Measurements from ENCODE around the gene CPSF4L. TPM values are rescaled to one million over a fixed set of nuclear protein-coding genes. Genes with fewer than 3 reads are reported as not detected.

Gene CPSF4L
- total and polyA plus RNA-seq, 2 of the 13 experiments (the other 11 are each of a cell fraction or from before 2014, with no cell fraction given) = 0.73 to 1.6 TPM

GRCh38 chr17:73261952-73262675 is 434 bp upstream of the CPSF4L start (continued):
- TF ChIP-seq, protein P1, sequence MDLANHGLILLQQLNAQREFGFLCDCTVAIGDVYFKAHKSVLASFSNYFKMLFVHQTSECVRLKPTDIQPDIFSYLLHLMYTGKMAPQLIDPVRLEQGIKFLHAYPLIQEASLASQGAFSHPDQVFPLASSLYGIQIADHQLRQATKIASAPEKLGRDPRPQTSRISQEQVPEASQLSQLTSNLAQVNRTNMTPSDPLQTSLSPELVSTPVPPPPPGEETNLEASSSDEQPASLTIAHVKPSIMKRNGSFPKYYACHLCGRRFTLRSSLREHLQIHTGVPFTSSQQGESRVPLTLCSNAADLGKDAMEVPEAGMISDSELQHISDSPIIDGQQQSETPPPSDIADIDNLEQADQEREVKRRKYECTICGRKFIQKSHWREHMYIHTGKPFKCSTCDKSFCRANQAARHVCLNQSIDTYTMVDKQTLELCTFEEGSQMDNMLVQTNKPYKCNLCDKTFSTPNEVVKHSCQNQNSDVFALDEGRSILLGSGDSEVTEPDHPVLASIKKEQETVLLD (CRISPR knock-in tag; IDR thresholded peaks at IDR 0.05; ENCODE audit: low read depth) = no peak
- no peak for TF ChIP-seq HNRNPUL1 (IDR thresholded peaks at IDR 0.05; ENCODE audit: low read depth, low read length)
- no peak for TF ChIP-seq ZNF20 (CRISPR knock-in tag; IDR thresholded peaks at IDR 0.05)
- 0 out of 2 replicates have a peak, but pooled peaks have one; percentile 15 for TF ChIP-seq ZBTB25 (CRISPR knock-in tag; IDR thresholded peaks at IDR 0.05)
- no peak; the same call in 1 of the 2 replicates for TF ChIP-seq ZBTB3 (CRISPR knock-in tag; IDR thresholded peaks at IDR 0.05; ENCODE audit: borderline replicate concordance, low read depth)
- 0 out of 2 replicates have a peak, but pooled peaks have one; percentile 16 for TF ChIP-seq MTF2 (CRISPR knock-in tag; IDR thresholded peaks at IDR 0.05; ENCODE audit: borderline replicate concordance)
- TF ChIP-seq ZNF124 (CRISPR knock-in tag; IDR thresholded peaks at IDR 0.05) = no peak; the same call in 1 of the 2 replicates
- no peak for TF ChIP-seq ZNF547 (CRISPR knock-in tag; IDR thresholded peaks at IDR 0.05)
- no peak; the same call in none of the 2 replicates for TF ChIP-seq ATF3 (CRISPR knock-in tag; IDR thresholded peaks at IDR 0.05)
- no peak for TF ChIP-seq ZNF615 (CRISPR knock-in tag; IDR thresholded peaks at IDR 0.05; ENCODE audit: borderline replicate concordance)
- TF ChIP-seq, protein P2, sequence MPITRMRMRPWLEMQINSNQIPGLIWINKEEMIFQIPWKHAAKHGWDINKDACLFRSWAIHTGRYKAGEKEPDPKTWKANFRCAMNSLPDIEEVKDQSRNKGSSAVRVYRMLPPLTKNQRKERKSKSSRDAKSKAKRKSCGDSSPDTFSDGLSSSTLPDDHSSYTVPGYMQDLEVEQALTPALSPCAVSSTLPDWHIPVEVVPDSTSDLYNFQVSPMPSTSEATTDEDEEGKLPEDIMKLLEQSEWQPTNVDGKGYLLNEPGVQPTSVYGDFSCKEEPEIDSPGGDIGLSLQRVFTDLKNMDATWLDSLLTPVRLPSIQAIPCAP (CRISPR knock-in tag; IDR thresholded peaks at IDR 0.05; ENCODE audit: low read depth) = 0 out of 2 replicates have a peak, but pooled peaks have one; percentile 84
- no peak for TF ChIP-seq ZNF550 (CRISPR knock-in tag; IDR thresholded peaks at IDR 0.05; ENCODE audit: borderline replicate concordance)
- no peak for TF ChIP-seq RBAK (CRISPR knock-in tag; IDR thresholded peaks at IDR 0.05)
- TF ChIP-seq, protein P3, sequence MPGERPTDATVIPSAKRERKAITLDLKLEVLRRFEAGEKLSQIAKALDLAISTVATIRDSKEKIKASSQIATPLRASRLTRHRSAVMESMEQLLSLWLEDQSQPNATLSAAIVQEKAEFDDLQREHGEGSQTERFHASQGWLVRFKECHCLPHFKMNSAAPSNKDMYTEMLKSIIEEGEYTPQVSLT (CRISPR knock-in tag; IDR thresholded peaks at IDR 0.05; ENCODE audit: borderline replicate concordance, low read depth) = no peak
- TF ChIP-seq SALL2 (CRISPR knock-in tag; IDR thresholded peaks at IDR 0.05) = peak; percentile 75
- peak; percentile 79 for TF ChIP-seq POLR2AphosphoS5 (IDR thresholded peaks at IDR 0.05; ENCODE audit: low read depth, low read length)
- TF ChIP-seq, protein P4, sequence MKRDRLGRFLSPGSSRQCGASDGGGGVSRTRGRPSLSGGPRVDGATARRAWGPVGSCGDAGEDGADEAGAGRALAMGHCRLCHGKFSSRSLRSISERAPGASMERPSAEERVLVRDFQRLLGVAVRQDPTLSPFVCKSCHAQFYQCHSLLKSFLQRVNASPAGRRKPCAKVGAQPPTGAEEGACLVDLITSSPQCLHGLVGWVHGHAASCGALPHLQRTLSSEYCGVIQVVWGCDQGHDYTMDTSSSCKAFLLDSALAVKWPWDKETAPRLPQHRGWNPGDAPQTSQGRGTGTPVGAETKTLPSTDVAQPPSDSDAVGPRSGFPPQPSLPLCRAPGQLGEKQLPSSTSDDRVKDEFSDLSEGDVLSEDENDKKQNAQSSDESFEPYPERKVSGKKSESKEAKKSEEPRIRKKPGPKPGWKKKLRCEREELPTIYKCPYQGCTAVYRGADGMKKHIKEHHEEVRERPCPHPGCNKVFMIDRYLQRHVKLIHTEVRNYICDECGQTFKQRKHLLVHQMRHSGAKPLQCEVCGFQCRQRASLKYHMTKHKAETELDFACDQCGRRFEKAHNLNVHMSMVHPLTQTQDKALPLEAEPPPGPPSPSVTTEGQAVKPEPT (CRISPR knock-in tag; IDR thresholded peaks at IDR 0.05; ENCODE audit: low read depth) = peak; percentile 16; the same call in 1 of the 2 replicates
- TF ChIP-seq ZNF34 (CRISPR knock-in tag; IDR thresholded peaks at IDR 0.05; ENCODE audit: borderline replicate concordance) = 0 out of 2 replicates have a peak, but pooled peaks have one; percentile 54
- no peak for TF ChIP-seq ZNF737 (CRISPR knock-in tag; IDR thresholded peaks at IDR 0.05; ENCODE audit: borderline replicate concordance)
- peak; percentile 78; the same call in 1 of the 2 replicates for TF ChIP-seq IRF9 (CRISPR knock-in tag; IDR thresholded peaks at IDR 0.05; ENCODE audit: borderline replicate concordance)
- TF ChIP-seq MTA1 (CRISPR knock-in tag; IDR thresholded peaks at IDR 0.05; ENCODE audit: borderline replicate concordance) = peak; percentile 96

All from HepG2 (cell line).